Endothelial cell of umbilical vein (primary cell): ENCODE results near the gene LRRC27. TPM values are rescaled to one million over a fixed set of nuclear protein-coding genes. Genes with fewer than 3 reads are reported as not detected.
"Not testable (repeated sequence)": the region's sequence is repeated elsewhere in the genome, so short reads cannot be mapped to it uniquely, and the experiment has no call there.

Source experiments
- BruUV-seq: library from RNA; stranded (reverse); fragments of 400-500 nt; replicated peaks from 2 replicates; lab custom pipeline; 2021; lab: Mats Ljungman, UMichigan
- CTCF ChIA-PET: fragments of 300-600, 350-600 bp; sonication (Branson Sonifier 250); formaldehyde crosslinking; loops from one replicate; lab custom pipeline; 2021; ENCODE audit warnings: antibody characterized with exemption, inconsistent platforms; lab: Charles Lee
- POLR2A ChIA-PET: fragments of 300-600, 350-600 bp; sonication (Branson Sonifier 250); formaldehyde crosslinking; loops from one replicate; lab custom pipeline; 2021; ENCODE audit warnings: antibody characterized with exemption, inconsistent platforms; lab: Charles Lee
- DNase-seq: peaks from one replicate; pipeline ENCODE4 v3.0.0-alpha.2; 2011; ENCODE audit warnings: low read depth, low spot score
- FAIRE-seq: peaks from 2 replicates; lab custom pipeline; 2011; peaks lifted over from hg19 to GRCh38; lab: Jason Lieb, UNC
- H2AFZ ChIP-seq: 2 replicates; pipeline ENCODE4 v1.6.0; 2012; ENCODE audit warnings: low read depth, low read length, control low read depth, inconsistent platforms
- H3K27ac ChIP-seq: 2 replicates; pipeline ENCODE4 v1.5.1; 2011; ENCODE audit warnings: low read depth, mild to moderate bottlenecking, control low read depth, low read length, moderate library complexity; ENCODE audit not compliant: insufficient read depth
- H3K27me3 ChIP-seq, 2 experiments: 2 replicates each; pipeline versions ENCODE4 v1.6.0 to v1.6.1; 2011; ENCODE audit warnings: low read length in 2 of 2, mixed read lengths in 1 of 2; ENCODE audit not compliant: control insufficient read depth in 2 of 2, insufficient read depth in 2 of 2
- H3K36me3 ChIP-seq, 2 experiments: 2 replicates in 1 of 2; 3 replicates in 1 of 2; pipeline ENCODE4 v1.5.1; 2011; ENCODE audit warnings: low read length in 2 of 2, mild to moderate bottlenecking in 1 of 2, moderate library complexity in 1 of 2; ENCODE audit not compliant: control insufficient read depth in 2 of 2, insufficient read depth in 2 of 2; ENCODE audit errors: extremely low read depth in 1 of 2
- H3K4me1 ChIP-seq: 3 replicates; pipeline ENCODE4 v1.5.1; 2011; ENCODE audit warnings: mild to moderate bottlenecking, low read length; ENCODE audit not compliant: control insufficient read depth, insufficient read depth; ENCODE audit errors: extremely low read depth
- H3K4me2 ChIP-seq: 2 replicates; pipeline ENCODE4 v1.6.1; 2011; ENCODE audit warnings: low read length, control low read depth, mixed read lengths; ENCODE audit not compliant: insufficient read depth
- H3K4me3 ChIP-seq, 3 experiments: fragments of 200-600 bp in 1 of 3; sonication (generic), shearing (Covaris generic) in 1 of 3; replicated peaks in 1 of 3; 2 replicates each; pipeline ENCODE4 v1.5.1; 2011 to 2016; ENCODE audit warnings: control low read depth in 3 of 3, low read length in 3 of 3, mild to moderate bottlenecking in 2 of 3, inconsistent platforms in 1 of 3, low read depth in 1 of 3, moderate library complexity in 1 of 3; ENCODE audit not compliant: insufficient read depth in 1 of 3
- H3K79me2 ChIP-seq: 2 replicates; pipeline ENCODE4 v1.6.0; 2012; ENCODE audit warnings: low read length, inconsistent platforms; ENCODE audit not compliant: control insufficient read depth, insufficient read depth
- H3K9ac ChIP-seq: replicated peaks from 2 replicates; pipeline ENCODE3; 2011; ENCODE audit warnings: low read length, control low read depth; ENCODE audit not compliant: insufficient read depth; ENCODE audit errors: extremely low read depth
- H3K9me1 ChIP-seq: replicated peaks from 3 replicates; pipeline ENCODE4 v1.6.0; 2011; ENCODE audit warnings: mild to moderate bottlenecking, low read length; ENCODE audit not compliant: control insufficient read depth, insufficient read depth; ENCODE audit errors: extremely low read depth
- H3K9me3 ChIP-seq: replicated peaks from 2 replicates; pipeline ENCODE4 v1.5.1; 2012; ENCODE audit warnings: low read length, inconsistent platforms; ENCODE audit not compliant: control insufficient read depth, insufficient read depth
- H4K20me1 ChIP-seq: replicated peaks from 2 replicates; pipeline ENCODE3; 2011; ENCODE audit warnings: mild to moderate bottlenecking, low read length; ENCODE audit not compliant: control insufficient read depth, insufficient read depth; ENCODE audit errors: extremely low read depth
- EZH2 ChIP-seq: IDR thresholded peaks from 2 replicates; pipeline ENCODE4 v1.6.1; 2012; ENCODE audit warnings: borderline replicate concordance, low read depth, mild to moderate bottlenecking, moderate library complexity, low read length, inconsistent platforms; ENCODE audit not compliant: severe bottlenecking
- FOS ChIP-seq: IDR thresholded peaks from 2 replicates; pipeline ENCODE4 v1.6.1; 2011; ENCODE audit warnings: mild to moderate bottlenecking, low read length, moderate library complexity, borderline replicate concordance; ENCODE audit not compliant: insufficient read depth
- GATA2 ChIP-seq: IDR thresholded peaks from 2 replicates; pipeline ENCODE4 v1.7.0; 2011; ENCODE audit warnings: low read depth, mild to moderate bottlenecking, moderate library complexity, mixed read lengths, low read length; ENCODE audit not compliant: insufficient read length, insufficient read depth
- JUN ChIP-seq: IDR thresholded peaks from 2 replicates; pipeline ENCODE4 v1.6.1; 2011; ENCODE audit warnings: borderline replicate concordance, low read depth; ENCODE audit not compliant: insufficient read length, insufficient read depth
- MAX ChIP-seq: IDR thresholded peaks from 2 replicates; pipeline ENCODE4 v1.6.1; 2011; ENCODE audit not compliant: insufficient read depth, insufficient read length
- MYC ChIP-seq: IDR thresholded peaks from one replicate; pipeline ENCODE4 v1.6.1; 2011; ENCODE audit warnings: mild to moderate bottlenecking, low read depth, low read length
- POLR2A ChIP-seq: IDR thresholded peaks from 2 replicates; pipeline ENCODE4 v1.6.1; 2012; ENCODE audit warnings: low read depth, mild to moderate bottlenecking, control low read depth, low read length
- POLR2AphosphoS5 ChIP-seq: IDR thresholded peaks from 2 replicates; pipeline ENCODE4 v1.6.1; 2012; ENCODE audit warnings: low read depth, mild to moderate bottlenecking, control low read depth, low read length, moderate library complexity; ENCODE audit not compliant: insufficient read depth
- dilution Hi-C: fragments of 300-500 bp; cut with MboI; formaldehyde crosslinking; loops from one replicate; pipeline ENCODE4 v1.15.0; 2019; ENCODE audit warnings: low sequenced_read_pairs; ENCODE audit not compliant: extremely low pct_ligation_motif_present
- intact Hi-C: fragments of 100-400 bp; cut with micrococcal nuclease; formaldehyde crosslinking; loops from one replicate; pipeline ENCODE4 v1.10.0; 2022
- polyA plus RNA-seq, 4 experiments: library from polyadenylated mRNA; depleted of rRNA in 3 of 4; stranded (reverse) in 3 of 4; unstranded in 1 of 4; fragments of >200 nt; gene quantifications; 2 replicates each; pipeline versions ENCODE4 v1.2.1 to v1.2.3, GENCODE V29; 2011 to 2012; ENCODE audit warnings: missing spikeins in 1 of 4
- total RNA-seq: library from RNA; stranded (reverse); gene quantifications from 2 replicates; pipeline ENCODE4 v1.2.3, GENCODE V29; 2021
- TF ChIP-seq, protein P1 (sequence below), 2 donors: IDR thresholded peaks; 1 replicate in 1 of 2; 2 replicates in 1 of 2; pipeline ENCODE4 v1.5.1; 2011; ENCODE audit warnings: low read length in 2 of 2, mild to moderate bottlenecking in 2 of 2, moderate library complexity in 2 of 2, control low read depth in 1 of 2, inconsistent platforms in 1 of 2, low read depth in 1 of 2; ENCODE audit not compliant: insufficient read depth in 1 of 2; ENCODE audit errors: extremely low read depth in 1 of 2

LRRC27 gene
- total and polyA plus RNA-seq, 2 donors (not counting 3 experiments of a cell fraction or from before 2014, with no cell fraction given): 8.3 to 13.6 TPM

GRCh38 chr10:132316133-132316532, 15.9 kb upstream of the LRRC27 start:
- H3K4me2 ChIP-seq: no peak overlapping the region
- no peak overlapping the region for H3K9ac ChIP-seq
- BruUV-seq: no TSS peak
- dilution Hi-C loops (no loop called here), intact Hi-C loops (no loop called here)
- ChIA-PET POLR2A (no interaction called here), CTCF (no interaction called here)
- DNase-seq (no peak), FAIRE-seq (no peak)
- H4K20me1 ChIP-seq: no peaks in the 10 kb centered on the region
- H3K27me3 ChIP-seq: peaks cover 0 to 5% of the 10 kb centered on the region in 2 experiments
- H3K9me1 ChIP-seq: no peaks in the 10 kb centered on the region
- peaks cover 5% of the 10 kb centered on the region for H3K4me1 ChIP-seq
- H3K27ac ChIP-seq: no peak overlapping the region
- no peak overlapping the region for H3K4me3 ChIP-seq
- H2AFZ ChIP-seq: no peak overlapping the region
- TF ChIP-seq EZH2: no peak
- no peak for TF ChIP-seq MYC
- no peak for TF ChIP-seq JUN
- no peak for TF ChIP-seq POLR2AphosphoS5
- TF ChIP-seq FOS: no peak
- no peak for TF ChIP-seq MAX
- no peak for TF ChIP-seq POLR2A
- TF ChIP-seq, protein P1, sequence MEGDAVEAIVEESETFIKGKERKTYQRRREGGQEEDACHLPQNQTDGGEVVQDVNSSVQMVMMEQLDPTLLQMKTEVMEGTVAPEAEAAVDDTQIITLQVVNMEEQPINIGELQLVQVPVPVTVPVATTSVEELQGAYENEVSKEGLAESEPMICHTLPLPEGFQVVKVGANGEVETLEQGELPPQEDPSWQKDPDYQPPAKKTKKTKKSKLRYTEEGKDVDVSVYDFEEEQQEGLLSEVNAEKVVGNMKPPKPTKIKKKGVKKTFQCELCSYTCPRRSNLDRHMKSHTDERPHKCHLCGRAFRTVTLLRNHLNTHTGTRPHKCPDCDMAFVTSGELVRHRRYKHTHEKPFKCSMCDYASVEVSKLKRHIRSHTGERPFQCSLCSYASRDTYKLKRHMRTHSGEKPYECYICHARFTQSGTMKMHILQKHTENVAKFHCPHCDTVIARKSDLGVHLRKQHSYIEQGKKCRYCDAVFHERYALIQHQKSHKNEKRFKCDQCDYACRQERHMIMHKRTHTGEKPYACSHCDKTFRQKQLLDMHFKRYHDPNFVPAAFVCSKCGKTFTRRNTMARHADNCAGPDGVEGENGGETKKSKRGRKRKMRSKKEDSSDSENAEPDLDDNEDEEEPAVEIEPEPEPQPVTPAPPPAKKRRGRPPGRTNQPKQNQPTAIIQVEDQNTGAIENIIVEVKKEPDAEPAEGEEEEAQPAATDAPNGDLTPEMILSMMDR (IDR thresholded peaks at IDR 0.05; ENCODE audit: extremely low read depth in 1 of 2, insufficient read depth in 1 of 2, low read depth in 1 of 2, low read length in 2 of 2): no peak
- TF ChIP-seq GATA2: no peak
- H3K36me3 ChIP-seq: no peaks in the 10 kb centered on the region
- H3K79me2 ChIP-seq: no peaks in the 10 kb centered on the region
- H3K9me3 ChIP-seq: no peaks in the 10 kb centered on the region

- BruUV-seq, dilution Hi-C loops, POLR2A ChIA-PET: not testable (repeated sequence)
Measured at GRCh38 chr10:132317477-132317876, 14.5 kb upstream of the LRRC27 start.

More at GRCh38 chr10:132317477-132317876, 14.5 kb upstream of the LRRC27 start:
- H3K9ac ChIP-seq, H3K27me3 ChIP-seq, FAIRE-seq, intact Hi-C loops, CTCF ChIA-PET, H4K20me1 ChIP-seq, H3K4me3 ChIP-seq, H3K9me3 ChIP-seq, H3K36me3 ChIP-seq, H3K4me2 ChIP-seq, H3K27ac ChIP-seq, H2AFZ ChIP-seq, DNase-seq, H3K9me1 ChIP-seq, H3K4me1 ChIP-seq, H3K79me2 ChIP-seq: not testable (repeated sequence)
